ENCODE measurements around the gene MACROD2.

The MACROD2 gene

GRCh38 chr20:14522595-14522994 is 527.3 kb downstream of the MACROD2 start:
- no peak for DNase-seq (ENCODE audit: low read depth, low spot score)

- DNase-seq (ENCODE audit: low read depth, low spot score): no peak
Observed at GRCh38 chr20:14523090-14523489, 527.8 kb downstream of the MACROD2 start.

GRCh38 chr20:14525426-14525825 is 530.1 kb downstream of the MACROD2 start:
- no peak for DNase-seq (ENCODE audit: low read depth, low spot score)

- DNase-seq (ENCODE audit: low read depth, low spot score): no peak
Observed at GRCh38 chr20:14526891-14527290, 531.6 kb downstream of the MACROD2 start.

- no peak for DNase-seq (ENCODE audit: low read depth, low spot score)
Observed at GRCh38 chr20:14531786-14532185, 536.5 kb downstream of the MACROD2 start.

- no peak for DNase-seq (ENCODE audit: low read depth, low spot score)
Observed at GRCh38 chr20:14536738-14537137, 541.4 kb downstream of the MACROD2 start.

GRCh38 chr20:14538433-14538832 is 543.1 kb downstream of the MACROD2 start:
- no peak for DNase-seq (ENCODE audit: low read depth, low spot score)

- no peak for DNase-seq (ENCODE audit: low read depth, low spot score)
Observed at GRCh38 chr20:14543040-14543439, 547.7 kb downstream of the MACROD2 start.

GRCh38 chr20:14544688-14545087 is 549.4 kb downstream of the MACROD2 start:
- no peak for DNase-seq (ENCODE audit: low read depth, low spot score)

GRCh38 chr20:14550655-14551054 is 555.3 kb downstream of the MACROD2 start:
- no peak for DNase-seq (ENCODE audit: low read depth, low spot score)

GRCh38 chr20:14553774-14554534 is 558.6 kb downstream of the MACROD2 start:
- no peak for DNase-seq (ENCODE audit: low read depth, low spot score)

- DNase-seq (ENCODE audit: low read depth, low spot score): no peak
Observed at GRCh38 chr20:14555676-14556075, 560.4 kb downstream of the MACROD2 start.

- DNase-seq (ENCODE audit: low read depth, low spot score): no peak
Observed at GRCh38 chr20:14556206-14556605, 560.9 kb downstream of the MACROD2 start.

GRCh38 chr20:14559612-14560011 is 564.3 kb downstream of the MACROD2 start:
- DNase-seq (ENCODE audit: low read depth, low spot score): no peak

- no peak for DNase-seq (ENCODE audit: low read depth, low spot score)
Observed at GRCh38 chr20:14561741-14562221, 566.5 kb downstream of the MACROD2 start.

GRCh38 chr20:14562981-14563380 is 567.7 kb downstream of the MACROD2 start:
- DNase-seq (ENCODE audit: low read depth, low spot score): no peak

- no peak for DNase-seq (ENCODE audit: low read depth, low spot score)
Observed at GRCh38 chr20:14566505-14566904, 571.2 kb downstream of the MACROD2 start.

GRCh38 chr20:14568225-14568624 is 572.9 kb downstream of the MACROD2 start:
- no peak for DNase-seq (ENCODE audit: low read depth, low spot score)

GRCh38 chr20:14568701-14569100 is 573.4 kb downstream of the MACROD2 start:
- no peak for DNase-seq (ENCODE audit: low read depth, low spot score)

GRCh38 chr20:14569641-14570040 is 574.3 kb downstream of the MACROD2 start:
- no peak for DNase-seq (ENCODE audit: low read depth, low spot score)

GRCh38 chr20:14570811-14571210 is 575.5 kb downstream of the MACROD2 start:
- DNase-seq (ENCODE audit: low read depth, low spot score): no peak

- no peak for DNase-seq (ENCODE audit: low read depth, low spot score)
Observed at GRCh38 chr20:14573676-14574075, 578.4 kb downstream of the MACROD2 start.

- DNase-seq (ENCODE audit: low read depth, low spot score): no peak
Observed at GRCh38 chr20:14576196-14576877, 581.0 kb downstream of the MACROD2 start.
